ENCODE results near the gene CD300A.

Gene CD300A

DNA sequence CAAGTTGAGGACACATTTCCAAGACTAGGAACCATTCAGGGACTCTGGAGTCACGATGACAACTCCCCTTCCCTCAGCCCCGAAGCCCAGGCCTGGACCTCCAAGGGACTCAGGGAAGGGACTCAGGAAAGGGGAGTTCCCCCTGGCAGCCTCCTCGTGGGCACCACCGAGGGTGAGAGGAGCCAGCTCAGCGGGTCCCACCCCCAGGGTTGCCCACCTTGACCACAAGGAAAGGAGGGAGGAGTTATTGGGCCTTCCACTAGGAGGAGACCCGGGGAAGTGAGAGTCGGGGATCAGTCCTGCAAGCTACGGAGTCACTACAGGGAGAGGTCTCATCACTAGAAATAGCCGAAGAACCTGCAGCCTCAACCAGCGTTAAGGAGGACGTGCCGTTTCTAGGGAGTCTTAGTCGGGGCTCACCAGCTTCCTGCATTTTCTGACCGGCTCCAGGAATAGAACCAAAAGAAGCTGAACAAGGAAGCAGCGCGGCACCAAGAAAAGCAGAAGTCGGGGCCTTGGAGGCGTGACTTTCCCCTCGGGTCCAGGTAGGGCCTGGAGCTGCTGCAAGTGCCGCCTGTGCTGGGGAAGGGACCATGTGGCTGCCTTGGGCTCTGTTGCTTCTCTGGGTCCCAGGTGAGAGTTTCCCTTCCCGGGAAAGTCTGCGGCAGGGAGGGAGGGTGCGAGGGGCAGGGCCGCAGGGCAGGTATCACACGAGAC lies at the start of gene CD300A:
Gene CD300A, plus strand, starts transcription at position 524 of the 717 bp plus-strand sequence. Its CDS starts 70 bp downstream, at position 594.
- no peak for DNase-seq
- in situ Hi-C loops (cut with HindIII; ENCODE audit: low pct_ligation_motif_present, low pct_unique_long_range_greater_than_20kb, low sequenced_read_pairs) = no loop called here

DNA sequence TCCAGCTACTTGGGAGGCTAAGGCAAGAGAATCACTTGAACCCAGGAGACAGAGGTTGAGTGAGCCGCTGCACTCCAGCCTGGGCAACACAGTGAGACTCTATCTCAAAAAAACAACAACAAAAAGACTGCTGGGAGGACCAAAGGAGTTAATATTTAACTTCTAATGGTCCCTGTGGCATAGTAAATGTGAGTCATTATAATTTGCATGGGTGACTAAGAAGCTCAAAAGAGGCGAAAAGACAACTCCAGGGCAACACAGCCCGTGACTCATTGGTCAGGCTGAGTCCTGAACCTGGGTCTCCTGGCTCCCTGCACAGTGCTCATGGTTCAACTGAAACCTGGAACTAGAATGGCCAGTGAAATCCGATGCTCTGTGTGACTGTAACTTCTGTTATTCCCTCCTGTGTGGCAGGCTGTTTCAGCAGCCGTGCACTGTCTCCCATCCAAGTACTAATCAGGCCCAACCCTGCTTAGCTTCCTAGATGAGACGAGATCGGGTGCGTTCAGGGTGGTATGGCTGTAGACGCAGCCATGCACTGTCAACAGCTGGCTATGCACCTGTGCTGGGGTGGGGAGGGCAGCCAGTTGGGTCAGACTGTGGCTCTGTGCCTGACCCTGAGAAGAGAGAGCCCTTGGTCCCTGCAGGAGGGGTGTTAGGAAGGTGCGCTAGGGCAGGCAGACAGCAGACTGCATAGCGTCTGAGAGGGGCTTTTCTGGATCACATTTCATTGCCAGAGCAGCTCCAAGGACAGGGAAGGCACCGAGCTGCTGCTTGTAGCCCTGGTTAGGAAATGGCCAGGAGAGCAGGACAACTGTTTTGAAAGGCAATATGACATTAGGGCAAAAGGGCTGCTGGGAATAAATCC lies 49.0 kb upstream of the CD300A start:
- DNase-seq = peak; percentile 91
- in situ Hi-C loops (cut with HindIII; ENCODE audit: low pct_ligation_motif_present, low pct_unique_long_range_greater_than_20kb, low sequenced_read_pairs) = no loop called here

- in situ Hi-C loops (cut with HindIII; ENCODE audit: low pct_ligation_motif_present, low pct_unique_long_range_greater_than_20kb, low sequenced_read_pairs) = no loop called here
- DNase-seq = no peak
These were observed 46.5 kb upstream of the CD300A start for GRCh38 chr17:74419928-74420411.

DNA sequence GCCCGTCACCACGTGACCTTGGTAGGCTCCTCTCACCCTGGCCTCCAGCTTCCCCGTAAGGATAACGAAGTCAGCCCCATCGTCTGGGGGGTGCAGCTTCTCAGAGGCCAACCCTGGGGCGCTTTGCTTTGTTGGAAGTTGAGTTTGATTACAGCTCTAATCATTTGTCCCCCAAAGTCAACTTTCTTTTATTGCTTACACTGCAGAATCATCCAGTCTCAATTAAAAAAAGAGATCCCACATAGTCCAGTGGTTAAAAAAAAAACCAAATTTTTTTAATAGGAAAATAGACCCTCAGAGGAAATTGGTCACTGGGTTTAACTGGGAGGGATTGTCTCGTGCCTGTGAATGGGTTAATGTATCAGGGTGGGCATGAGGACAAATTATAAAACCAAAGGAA lies 42.3 kb upstream of the CD300A start:
- in situ Hi-C loops (cut with HindIII; ENCODE audit: low pct_ligation_motif_present, low pct_unique_long_range_greater_than_20kb, low sequenced_read_pairs) = no loop called here
- no peak for DNase-seq

DNA sequence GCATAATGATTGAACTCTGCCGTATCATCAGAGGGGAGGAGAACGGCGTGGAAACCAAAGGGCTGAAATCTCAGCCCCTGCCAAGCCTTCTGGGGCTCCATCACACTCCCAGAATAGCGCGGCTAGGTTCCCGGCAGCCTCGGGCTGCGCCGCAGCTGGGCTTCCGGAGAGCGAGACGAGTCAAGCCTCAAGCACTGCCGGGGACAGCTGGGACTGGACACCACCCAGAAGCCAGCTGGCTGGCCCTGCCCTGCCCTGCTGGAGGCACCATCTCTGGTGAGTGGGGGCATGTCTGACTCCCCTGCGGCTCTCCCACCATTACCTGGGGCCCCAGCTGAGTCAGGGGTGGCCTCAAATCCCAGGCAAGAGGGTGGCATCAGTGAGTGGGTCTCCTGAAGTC lies 41.8 kb upstream of the CD300A start:
- in situ Hi-C loops (cut with HindIII; ENCODE audit: low pct_ligation_motif_present, low pct_unique_long_range_greater_than_20kb, low sequenced_read_pairs) = no loop called here

DNA sequence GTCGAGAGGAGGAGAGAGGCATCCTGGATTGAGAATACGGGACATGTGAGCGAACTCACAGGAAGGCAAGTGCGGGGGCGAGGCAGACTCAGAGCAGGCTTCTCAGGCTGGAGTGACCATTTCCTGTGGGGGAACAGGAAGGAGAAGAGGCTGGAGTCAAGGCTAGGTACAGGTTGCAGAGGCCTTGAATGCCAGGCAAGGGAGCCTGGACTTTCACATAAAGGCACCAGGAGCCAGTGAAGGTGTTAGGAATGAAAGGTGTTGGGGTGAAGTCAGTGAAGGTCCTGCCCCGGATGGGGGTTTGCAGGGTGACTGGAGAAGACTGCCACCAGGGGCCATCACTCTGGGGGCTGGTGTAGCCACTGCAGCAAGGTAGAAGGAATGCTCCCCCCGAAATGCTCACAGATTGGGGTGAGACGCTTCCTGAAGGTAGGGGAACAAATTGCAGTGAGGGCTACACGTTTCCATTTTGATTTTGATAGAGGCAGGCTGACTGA lies 39.8 kb upstream of the CD300A start:
- DNase-seq = no peak
- in situ Hi-C loops (cut with HindIII; ENCODE audit: low pct_ligation_motif_present, low pct_unique_long_range_greater_than_20kb, low sequenced_read_pairs) = no loop called here

More for the DNA sequence above, 41.8 kb upstream of the CD300A start:
- no peak for DNase-seq

DNA sequence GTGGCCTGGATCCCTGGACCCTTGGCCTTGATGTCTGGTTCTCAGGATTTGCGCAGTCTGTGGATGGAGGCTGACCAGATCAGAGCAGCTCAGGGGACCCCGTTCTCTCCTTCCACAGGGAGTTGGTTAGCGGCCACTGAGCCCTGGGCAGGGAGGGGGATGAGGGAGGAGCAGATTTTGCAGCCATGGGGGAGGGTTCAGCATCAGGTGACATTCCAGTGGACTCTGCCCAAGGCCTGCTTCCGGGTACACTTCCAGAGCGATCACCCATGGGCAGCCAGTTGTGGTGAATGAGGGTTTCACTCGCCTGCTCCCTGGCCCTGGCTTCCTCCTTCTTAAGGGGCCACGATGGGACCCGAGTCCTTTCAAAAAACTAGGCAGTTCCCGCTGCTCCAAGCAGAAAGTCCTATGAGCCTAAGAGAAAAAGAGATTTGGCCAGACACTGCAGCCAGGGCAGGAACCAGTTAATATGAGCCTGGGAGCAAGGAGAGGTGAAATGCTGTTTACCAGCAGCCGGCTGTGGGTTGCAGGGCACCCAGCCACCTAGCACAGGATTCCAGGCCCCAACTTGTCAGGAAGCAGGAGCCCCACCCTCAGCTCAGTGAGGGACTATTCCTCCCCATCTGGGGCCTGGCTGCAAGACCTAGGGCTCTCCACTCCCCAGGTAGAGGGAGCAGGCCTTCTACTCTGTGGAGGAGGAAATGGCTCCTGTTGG lies 39.2 kb upstream of the CD300A start:
- in situ Hi-C loops (cut with HindIII; ENCODE audit: low pct_ligation_motif_present, low pct_unique_long_range_greater_than_20kb, low sequenced_read_pairs) = no loop called here
- DNase-seq = peak; percentile 57

- DNase-seq = no peak
- in situ Hi-C loops (cut with HindIII; ENCODE audit: low pct_ligation_motif_present, low pct_unique_long_range_greater_than_20kb, low sequenced_read_pairs) = no loop called here
These were observed 38.7 kb upstream of the CD300A start for GRCh38 chr17:74427763-74428153.

GRCh38 chr17:74429604-74430384 lies 36.6 kb upstream of the CD300A start:
- in situ Hi-C loops (cut with HindIII; ENCODE audit: low pct_ligation_motif_present, low pct_unique_long_range_greater_than_20kb, low sequenced_read_pairs) = no loop called here
- peak; percentile 21 for DNase-seq

DNA sequence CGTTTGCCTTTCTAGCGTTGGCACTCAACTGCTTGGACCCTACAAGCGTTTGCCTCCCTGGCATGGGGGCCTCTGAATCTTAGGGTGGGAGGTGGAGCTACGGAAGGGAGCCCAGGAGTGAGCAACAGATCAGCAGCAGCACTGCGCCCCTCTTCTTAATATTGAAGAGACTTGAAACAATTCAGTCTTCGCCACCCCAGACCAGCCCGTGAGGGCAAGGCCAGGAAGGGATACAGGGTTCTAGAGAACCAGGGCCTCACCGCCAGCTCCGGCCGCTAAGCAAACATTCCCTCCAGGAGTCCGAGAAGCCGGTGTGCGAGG lies 36.1 kb upstream of the CD300A start:
- in situ Hi-C loops (cut with HindIII; ENCODE audit: low pct_ligation_motif_present, low pct_unique_long_range_greater_than_20kb, low sequenced_read_pairs) = no loop called here
- no peak for DNase-seq

DNA sequence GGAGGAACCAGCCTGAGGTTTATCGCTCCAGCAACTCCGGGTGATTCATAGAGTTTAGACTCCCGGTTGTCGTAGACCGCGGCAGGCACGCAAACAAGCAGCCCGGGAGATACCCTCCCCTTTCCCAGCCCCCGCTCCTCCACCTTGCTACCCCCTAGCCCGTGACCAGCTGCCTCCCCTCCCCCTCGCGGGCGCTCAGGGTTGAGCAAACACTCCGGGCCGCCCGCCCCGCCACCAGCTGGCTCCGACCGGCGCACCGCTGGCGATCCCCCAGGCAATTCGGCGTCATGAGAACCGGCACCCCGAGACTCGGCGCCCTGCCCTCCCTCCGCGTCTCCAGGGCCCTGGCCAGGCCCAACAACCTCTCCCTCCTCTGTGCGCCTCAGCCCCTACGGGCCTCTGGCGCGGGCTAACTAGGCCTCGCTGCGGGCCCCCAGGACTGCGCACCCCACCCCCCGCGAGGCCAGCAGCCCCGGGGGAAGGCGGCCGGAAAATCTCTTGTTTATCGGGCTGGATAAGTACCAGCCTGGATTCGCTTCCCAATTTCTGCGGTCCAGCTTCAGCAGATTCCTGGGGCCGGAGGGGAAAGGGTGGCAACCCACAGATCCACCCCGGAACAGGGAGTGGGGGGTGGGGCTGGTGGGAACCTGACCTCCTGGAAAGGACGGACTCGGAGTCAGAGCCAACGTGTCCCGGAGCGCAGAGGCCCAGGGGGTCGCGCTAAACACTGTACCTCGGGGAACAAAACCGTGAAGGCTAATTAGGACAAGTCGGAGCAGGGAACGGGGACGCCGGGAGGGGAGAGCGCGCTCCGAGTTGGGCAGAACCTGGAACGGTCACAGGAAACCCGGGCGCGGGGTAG lies 35.5 kb upstream of the CD300A start:
- in situ Hi-C loops (cut with HindIII; ENCODE audit: low pct_ligation_motif_present, low pct_unique_long_range_greater_than_20kb, low sequenced_read_pairs) = no loop called here
- DNase-seq = peak; percentile 98

GRCh38 chr17:74431568-74432423 lies 34.6 kb upstream of the CD300A start, which contains the start of gene GPRC5C:
TSS of gene GPRC5C (plus strand) at chr17:74432088. CDS start at chr17:74439777, 7,689 bp downstream.
- in situ Hi-C loops (cut with HindIII; ENCODE audit: low pct_ligation_motif_present, low pct_unique_long_range_greater_than_20kb, low sequenced_read_pairs) = no loop called here
- peak; percentile 70 for DNase-seq

- no peak for DNase-seq
- in situ Hi-C loops (cut with HindIII; ENCODE audit: low pct_ligation_motif_present, low pct_unique_long_range_greater_than_20kb, low sequenced_read_pairs) = no loop called here
These were observed 34.1 kb upstream of the CD300A start for GRCh38 chr17:74432424-74432690.

DNA sequence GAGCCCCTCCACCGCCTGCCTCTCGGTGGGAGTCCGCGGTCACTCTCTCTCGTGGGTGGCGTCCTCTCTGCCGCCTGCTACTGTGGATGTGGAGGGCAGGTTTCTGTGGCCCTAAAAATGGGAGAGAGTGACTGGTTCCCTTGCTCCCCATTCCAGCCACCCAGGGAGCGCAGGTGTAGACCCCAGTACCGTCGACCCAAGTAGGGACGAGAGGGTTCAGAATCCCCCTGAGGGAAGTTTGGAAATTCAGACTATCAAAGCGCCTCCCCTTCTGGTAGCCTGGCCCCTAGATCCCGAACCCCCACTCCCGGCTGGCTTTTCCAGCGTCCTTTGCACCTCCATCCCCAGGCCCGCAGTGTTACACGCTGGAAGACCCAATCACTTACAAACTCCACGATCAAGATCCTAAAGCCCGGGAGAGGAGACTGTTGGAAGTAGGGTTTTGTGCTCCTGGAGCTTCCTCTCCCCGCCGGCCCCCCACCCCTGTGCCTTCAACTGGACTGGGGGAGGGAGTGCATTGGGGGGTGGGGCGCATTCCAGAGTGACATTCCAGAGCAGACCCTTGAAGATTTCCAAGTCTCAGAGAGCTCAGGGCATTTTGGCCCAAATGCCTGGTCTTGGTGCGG lies 33.6 kb upstream of the CD300A start:
- in situ Hi-C loops (cut with HindIII; ENCODE audit: low pct_ligation_motif_present, low pct_unique_long_range_greater_than_20kb, low sequenced_read_pairs) = no loop called here
- DNase-seq = no peak

GRCh38 chr17:74433421-74434121 lies 32.9 kb upstream of the CD300A start:
- no peak for DNase-seq
- in situ Hi-C loops (cut with HindIII; ENCODE audit: low pct_ligation_motif_present, low pct_unique_long_range_greater_than_20kb, low sequenced_read_pairs) = no loop called here
